ENCODE results near the gene PTPN14. TPM values are rescaled to one million over a fixed set of nuclear protein-coding genes. Genes with fewer than 3 reads are reported as not detected.

PTPN14 gene
- polyA plus RNA-seq, 3 donors = 2.0 to 8.8 (median 7.3) TPM

- no peak overlapping the region for H3K27ac ChIP-seq (ENCODE audit: low read depth, low read length)
Observed at GRCh38 chr1:214571281-214571680, 19.9 kb upstream of the PTPN14 start.

- no peak overlapping the region for H3K27ac ChIP-seq (ENCODE audit: low read depth, low read length)
- WGBS, 3 donors = 60 to 76% (median 65%) methylated on average over 2 of the region's 2 CpGs
Observed at GRCh38 chr1:214570442-214570841, 19.0 kb upstream of the PTPN14 start.

- H3K27ac ChIP-seq (ENCODE audit: low read depth, low read length) = no peak overlapping the region
- 85 to 89% (median 85%) methylated on average over 2 of the region's 2 CpGs for WGBS, 3 donors
Observed at GRCh38 chr1:214569357-214570004, 18.1 kb upstream of the PTPN14 start.

- 61 to 74% (median 73%) methylated on average over 4 of the region's 4 CpGs for WGBS, 3 donors
- no peak overlapping the region for H3K27ac ChIP-seq (ENCODE audit: low read depth, low read length)
Observed at GRCh38 chr1:214568328-214568727, 16.9 kb upstream of the PTPN14 start.

- H3K27ac ChIP-seq (ENCODE audit: low read depth, low read length) = no peak overlapping the region
- WGBS, 3 donors = 84 to 95% (median 88%) methylated on average over 2 of the region's 2 CpGs
Observed at GRCh38 chr1:214567481-214567980, 16.1 kb upstream of the PTPN14 start.

GRCh38 chr1:214566158-214567104, 15.0 kb upstream of the PTPN14 start:
- H3K27ac ChIP-seq (ENCODE audit: low read depth, low read length) = no peak overlapping the region
- 80 to 83% (median 81%) methylated on average over 3 of the region's 3 CpGs for WGBS, 3 donors

GRCh38 chr1:214565310-214565709, 13.9 kb upstream of the PTPN14 start:
- H3K27ac ChIP-seq (ENCODE audit: low read depth, low read length) = no peak overlapping the region
- 80 to 81% (median 81%) methylated on average over 1 of the region's 1 CpG for WGBS, 3 donors

GRCh38 chr1:214563881-214564280, 12.5 kb upstream of the PTPN14 start:
- no peak overlapping the region for H3K27ac ChIP-seq (ENCODE audit: low read depth, low read length)

GRCh38 chr1:214557952-214558735, 6.7 kb upstream of the PTPN14 start:
- no peak overlapping the region for H3K27ac ChIP-seq (ENCODE audit: low read depth, low read length)
- 51 to 67% (median 52%) methylated on average over 8 of the region's 8 CpGs for WGBS, 3 donors

- WGBS, 3 donors = 82 to 87% (median 85%) methylated on average over 5 of the region's 5 CpGs
- H3K27ac ChIP-seq (ENCODE audit: low read depth, low read length) = no peak overlapping the region
Observed at GRCh38 chr1:214553142-214553710, 1.8 kb upstream of the PTPN14 start.

- 1 to 3% (median 2%) methylated on average over 15 of the region's 15 CpGs for WGBS, 3 donors
- H3K27ac ChIP-seq (ENCODE audit: low read depth, low read length) = peak overlapping the region; percentile 68
Observed at GRCh38 chr1:214552174-214552608, 789 bp upstream of the PTPN14 start.

GRCh38 chr1:214550857-214551435, 456 bp downstream of the PTPN14 start:
- WGBS, 3 donors = 0 to 1% (median 1%) methylated on average over 50 to 57 of the region's 57 CpGs
- H3K27ac ChIP-seq (ENCODE audit: low read depth, low read length) = peak overlapping the region; percentile 74

GRCh38 chr1:214550013-214550856, 1.2 kb downstream of the PTPN14 start:
- no peak overlapping the region for H3K27ac ChIP-seq (ENCODE audit: low read depth, low read length)
- WGBS, 3 donors = 29 to 35% (median 34%) methylated on average over 24 of the region's 24 CpGs

- 56 to 75% (median 69%) methylated on average over 7 of the region's 7 CpGs for WGBS, 3 donors
- H3K27ac ChIP-seq (ENCODE audit: low read depth, low read length) = no peak overlapping the region
Observed at GRCh38 chr1:214549604-214550003, 1.8 kb downstream of the PTPN14 start.

- H3K27ac ChIP-seq (ENCODE audit: low read depth, low read length) = no peak overlapping the region
- 38 to 62% (median 47%) methylated on average over 2 of the region's 2 CpGs for WGBS, 3 donors
Observed at GRCh38 chr1:214548988-214549387, 2.4 kb downstream of the PTPN14 start.

GRCh38 chr1:214548271-214548670, 3.1 kb downstream of the PTPN14 start:
- no peak overlapping the region for H3K27ac ChIP-seq (ENCODE audit: low read depth, low read length)
- WGBS, 3 donors = 91 to 93% (median 93%) methylated on average over 4 of the region's 4 CpGs

GRCh38 chr1:214547747-214548146, 3.7 kb downstream of the PTPN14 start:
- H3K27ac ChIP-seq (ENCODE audit: low read depth, low read length) = no peak overlapping the region

All from adipose tissue (tissue), 3 donors.